Ecto neural progenitor cell (in vitro differentiated cells): ENCODE data around the gene SMYD3.
"Not testable (repeated sequence)": the region's sequence is repeated elsewhere in the genome, so short reads cannot be mapped to it uniquely, and the experiment has no call there.

Experiments used
- DNase-seq: peaks from one replicate; pipeline ENCODE4 v3.0.0-alpha.2; 2018; ENCODE audit warnings: low spot score

SMYD3 gene

GRCh38 chr1:246068217-246068512 is 438.9 kb downstream of the SMYD3 start:
- DNase-seq: no peak

GRCh38 chr1:246067432-246068216 is 439.5 kb downstream of the SMYD3 start:
- no peak for DNase-seq

GRCh38 chr1:246066573-246066972 is 440.5 kb downstream of the SMYD3 start:
- no peak for DNase-seq

GRCh38 chr1:246065592-246065991 is 441.5 kb downstream of the SMYD3 start:
- DNase-seq: no peak

GRCh38 chr1:246064891-246065290 is 442.2 kb downstream of the SMYD3 start:
- DNase-seq: no peak

GRCh38 chr1:246063013-246063616 is 444.0 kb downstream of the SMYD3 start:
- DNase-seq: no peak

GRCh38 chr1:246058466-246058865 is 448.6 kb downstream of the SMYD3 start:
- DNase-seq: no peak

- no peak for DNase-seq
Measured at GRCh38 chr1:246052603-246053002, 454.5 kb downstream of the SMYD3 start.

GRCh38 chr1:246051909-246052518 is 455.1 kb downstream of the SMYD3 start:
- DNase-seq: no peak

- no peak for DNase-seq
Measured at GRCh38 chr1:246048693-246049092, 458.4 kb downstream of the SMYD3 start.

- DNase-seq: no peak
Measured at GRCh38 chr1:246043556-246043955, 463.5 kb downstream of the SMYD3 start.

- no peak for DNase-seq
Measured at GRCh38 chr1:246041360-246041759, 465.7 kb downstream of the SMYD3 start.

GRCh38 chr1:246040200-246040890 is 466.7 kb downstream of the SMYD3 start:
- no peak for DNase-seq

- DNase-seq: no peak
Measured at GRCh38 chr1:246039584-246039983, 467.5 kb downstream of the SMYD3 start.

GRCh38 chr1:246037832-246038231 is 469.2 kb downstream of the SMYD3 start:
- no peak for DNase-seq

GRCh38 chr1:246036175-246036574 is 470.9 kb downstream of the SMYD3 start:
- DNase-seq: no peak

- no peak for DNase-seq
Measured at GRCh38 chr1:246035060-246035541, 472.0 kb downstream of the SMYD3 start.

GRCh38 chr1:246034630-246035029 is 472.4 kb downstream of the SMYD3 start:
- DNase-seq: no peak

GRCh38 chr1:246032984-246033383 is 474.1 kb downstream of the SMYD3 start:
- no peak for DNase-seq

- DNase-seq: no peak
Measured at GRCh38 chr1:246032031-246032551, 475.0 kb downstream of the SMYD3 start.

GRCh38 chr1:246029616-246030015 is 477.5 kb downstream of the SMYD3 start:
- DNase-seq: no peak

- not testable (repeated sequence) for DNase-seq
Measured at GRCh38 chr1:246024118-246024517, 483.0 kb downstream of the SMYD3 start.
